GM21576 (cell line): ENCODE data around the gene UBXN7.
"Not testable (repeated sequence)": the region's sequence is repeated elsewhere in the genome, so short reads cannot be mapped to it uniquely, and the experiment has no call there.

Experiments
- ATAC-seq: cut with Tn5 transposase; IDR thresholded peaks from one replicate; pipeline ENCODE4 v1.9.1; 2021; ENCODE audit warnings: mild to moderate bottlenecking, moderate library complexity; ENCODE audit not compliant: unreplicated experiment

Gene UBXN7

DNA sequence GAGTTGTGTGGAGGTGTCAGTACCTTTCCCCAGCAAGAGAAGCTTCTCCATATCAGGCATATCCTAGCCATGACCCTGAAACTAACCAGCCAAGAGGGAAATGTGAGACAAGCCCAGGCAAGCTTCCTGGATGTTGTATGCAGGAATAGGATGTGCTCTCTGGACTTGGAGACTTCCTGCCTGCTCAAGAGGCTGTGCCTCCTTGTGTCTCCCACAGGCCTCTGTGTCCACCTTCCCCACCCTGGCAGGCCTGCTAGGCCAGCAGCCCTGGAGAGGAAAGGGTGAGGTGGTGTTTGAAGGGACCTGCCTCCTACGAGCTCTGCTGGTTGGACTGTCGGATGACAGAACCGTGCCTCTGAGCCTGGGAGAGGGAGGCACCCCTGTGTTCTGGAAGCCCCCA, 112.1 kb downstream of the UBXN7 start:
- no peak for ATAC-seq

DNA sequence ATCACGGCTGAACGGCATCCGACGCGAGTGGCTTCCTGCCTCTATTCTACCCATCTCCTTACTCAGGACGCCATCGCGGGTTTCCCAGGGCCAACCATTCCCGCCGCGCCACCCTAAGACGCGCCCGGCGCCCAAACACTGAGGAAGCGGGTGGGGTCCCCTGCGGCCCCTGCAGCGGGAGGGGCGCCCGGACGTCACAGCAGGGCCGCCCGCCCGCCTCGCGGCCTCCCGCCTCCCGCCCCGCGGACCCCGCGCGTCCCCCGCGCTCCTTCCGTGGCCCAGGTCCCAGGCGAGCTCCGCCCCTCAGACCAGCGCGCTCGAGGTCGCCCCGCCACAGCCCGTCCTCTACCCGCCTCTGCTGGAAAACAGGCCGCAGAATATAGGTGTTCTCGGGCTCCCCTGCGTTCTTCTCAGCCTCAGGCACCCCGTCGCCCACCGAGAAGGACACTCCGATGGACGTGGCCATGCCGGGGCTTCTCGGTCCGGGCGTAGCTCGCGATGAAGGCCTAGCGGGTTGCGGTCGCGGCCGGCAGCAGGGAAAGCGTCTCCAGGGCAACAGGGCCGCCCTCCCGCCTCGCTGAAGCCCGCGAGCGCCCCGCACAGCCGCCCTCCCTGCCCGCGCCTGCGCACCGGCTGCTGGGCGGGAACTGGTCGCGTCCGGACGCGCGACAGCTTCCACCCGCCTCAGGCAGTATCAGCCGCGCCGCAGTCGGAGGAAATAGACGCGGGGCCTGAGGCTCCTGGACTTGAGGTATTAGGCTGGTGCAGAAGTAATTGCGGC, 114.3 kb downstream of the UBXN7 start, which contains the start of gene DYNLT2B:
DYNLT2B (minus strand) TSS at position 554 of the 781 bp plus-strand sequence; CDS start at position 466, 88 bp downstream.
- ATAC-seq: peak; percentile 74

DNA sequence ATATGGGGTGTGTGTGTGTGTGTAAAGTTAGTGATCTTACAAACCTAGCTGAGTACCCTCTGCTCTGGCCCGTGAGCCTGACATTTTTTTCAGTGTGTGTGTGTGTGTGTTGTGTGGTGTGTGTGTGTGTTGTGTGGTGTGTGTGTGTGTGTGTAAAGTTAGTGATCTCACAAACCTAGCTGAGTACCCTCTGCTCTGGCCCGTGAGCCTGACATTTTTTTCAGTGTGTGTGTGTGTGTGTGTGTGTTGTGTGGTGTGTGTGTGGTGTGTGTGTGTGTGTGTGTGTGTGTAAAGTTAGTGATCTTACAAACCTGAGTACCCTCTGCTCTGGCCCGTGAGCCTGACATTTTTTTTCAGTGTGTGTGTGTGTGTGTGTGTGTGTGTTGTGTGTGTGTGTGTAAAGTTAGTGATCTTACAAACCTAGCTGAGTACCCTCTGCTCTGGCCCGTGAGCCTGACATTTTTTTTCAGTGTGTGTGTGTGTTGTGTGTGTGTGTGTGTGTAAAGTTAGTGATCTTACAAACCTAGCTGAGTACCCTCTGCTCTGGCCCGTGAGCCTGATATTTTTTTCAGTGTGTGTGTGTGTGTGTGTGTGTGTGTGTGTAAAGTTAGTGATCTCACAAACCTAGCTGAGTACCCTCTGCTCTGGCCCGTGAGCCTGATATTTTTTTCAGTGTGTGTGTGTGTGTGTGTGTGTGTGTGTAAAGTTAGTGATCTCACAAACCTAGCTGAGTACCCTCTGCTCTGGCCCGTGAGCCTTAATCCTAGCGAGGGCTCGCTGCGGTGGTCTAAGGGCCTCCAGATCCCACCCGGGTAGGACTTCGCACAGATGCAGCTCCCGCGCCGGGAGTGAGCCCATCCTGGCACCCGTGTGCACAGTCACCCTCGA, 115.2 kb downstream of the UBXN7 start:
- ATAC-seq: not testable (repeated sequence)

DNA sequence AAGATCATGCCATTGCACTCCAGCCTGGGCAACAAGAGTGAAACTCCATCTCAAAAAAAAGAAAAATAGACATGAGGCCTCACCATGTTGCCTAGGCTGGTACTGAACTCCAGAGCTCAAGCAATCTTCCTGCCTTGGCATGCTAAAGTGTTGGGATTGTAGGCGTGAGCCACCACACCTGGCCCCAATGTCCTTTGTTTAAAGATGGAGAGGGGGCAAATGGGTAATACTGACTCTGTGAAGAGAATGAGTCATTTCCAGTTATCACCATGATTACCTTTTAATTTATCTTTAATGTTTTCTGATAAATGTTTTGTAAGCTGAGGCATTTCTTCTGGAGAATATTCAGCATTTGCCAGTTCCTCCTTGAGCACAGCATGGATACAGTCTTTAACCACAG, 116.4 kb downstream of the UBXN7 start:
- no peak for ATAC-seq

DNA sequence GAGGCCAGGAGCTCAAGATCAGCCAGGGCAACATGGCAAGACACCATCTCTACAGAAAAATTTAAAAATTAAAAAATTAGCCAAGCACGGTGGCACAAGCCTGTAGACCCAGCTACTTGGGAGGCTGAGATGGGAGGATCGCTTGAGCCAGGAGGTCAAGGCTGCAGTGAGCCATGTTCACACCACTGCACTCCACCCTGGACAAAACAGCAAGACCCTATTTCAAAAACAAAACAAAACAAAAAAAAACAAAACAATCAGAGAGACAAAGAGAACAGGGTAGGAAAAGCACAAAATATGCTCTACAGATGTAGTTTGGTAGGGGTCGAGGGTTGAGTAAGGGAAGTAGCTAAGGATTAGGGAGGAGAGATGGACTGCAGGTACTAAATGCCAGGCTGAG, 117.6 kb downstream of the UBXN7 start:
- ATAC-seq: no peak

DNA sequence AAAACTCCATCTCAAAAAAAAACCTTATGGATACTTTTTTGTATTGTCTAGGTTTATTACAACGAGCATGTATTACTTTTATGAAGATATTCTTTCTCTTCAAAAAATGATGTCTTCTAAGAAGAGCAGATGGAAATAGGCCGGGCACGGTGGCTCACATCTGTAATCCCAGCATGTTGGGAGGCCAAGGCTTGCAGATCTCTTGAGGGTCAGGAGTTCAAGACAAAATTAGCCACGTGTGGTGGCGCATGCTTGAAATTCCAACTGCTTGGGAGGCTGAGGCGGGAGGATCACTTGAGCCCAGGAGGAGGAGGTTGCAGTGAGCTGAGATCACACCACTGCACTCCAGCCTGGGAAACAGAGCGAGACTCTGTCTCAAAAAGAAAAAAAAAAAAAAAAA, 118.1 kb downstream of the UBXN7 start:
- ATAC-seq: not testable (repeated sequence)

DNA sequence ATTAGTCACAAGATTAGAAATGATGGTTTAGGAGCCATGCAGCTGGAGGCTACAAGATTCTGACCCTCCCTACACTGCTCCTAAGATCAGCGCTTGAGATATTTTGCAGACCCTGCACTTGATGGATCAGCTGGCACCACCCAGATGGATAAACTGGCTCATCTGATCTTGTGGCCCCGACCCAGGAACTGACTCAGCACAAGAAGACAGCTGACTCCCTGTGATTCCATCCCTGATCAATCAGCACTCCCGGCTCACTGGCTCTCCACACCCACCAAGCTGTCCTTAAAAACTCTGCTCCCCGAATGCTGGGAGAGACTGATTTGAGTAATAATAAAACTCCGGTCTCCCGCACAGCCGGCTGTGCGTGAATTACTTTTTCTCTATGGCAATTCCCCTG, 129.3 kb downstream of the UBXN7 start:
- ATAC-seq: not testable (repeated sequence)

DNA sequence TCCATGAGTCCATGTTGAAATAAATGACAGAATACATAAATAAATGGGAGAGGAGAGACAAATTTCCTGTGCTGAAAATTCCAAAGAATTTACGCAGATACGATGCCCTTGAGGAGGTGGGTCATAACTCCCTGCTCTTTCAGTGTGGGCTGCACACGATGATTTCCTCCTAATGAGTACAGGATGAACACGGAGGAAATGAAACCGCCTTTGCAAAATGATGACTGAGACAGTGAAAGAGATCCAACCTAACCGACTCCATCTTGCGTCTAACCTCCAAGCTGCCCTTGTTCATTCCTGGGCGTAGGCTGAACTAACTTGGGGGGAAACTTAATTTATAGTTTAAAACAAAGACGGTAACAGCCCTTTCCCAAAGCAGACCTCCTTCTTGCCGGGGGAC, 129.7 kb downstream of the UBXN7 start:
- ATAC-seq: not testable (repeated sequence)

DNA sequence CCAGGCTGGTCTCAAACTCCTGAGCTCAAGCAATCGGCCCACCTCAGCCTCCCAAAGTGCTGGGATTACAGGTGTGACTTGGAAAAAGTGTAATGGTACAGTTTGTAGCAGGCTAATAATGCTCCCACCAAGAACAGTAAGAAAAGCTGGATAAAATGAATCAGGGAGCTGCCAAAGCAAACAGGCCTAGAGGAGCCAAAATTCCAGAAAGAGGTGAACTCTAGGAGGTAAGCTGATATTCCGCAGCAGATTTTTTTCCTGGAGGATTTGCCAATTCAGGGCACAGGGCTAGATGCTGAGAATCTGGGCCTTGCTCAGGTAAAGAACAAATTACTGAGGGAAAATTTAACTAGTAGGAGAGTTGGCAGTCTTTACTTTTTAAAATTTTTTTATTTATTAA, 133.7 kb downstream of the UBXN7 start:
- ATAC-seq: no peak
